HG03432 (cell line): Measurements from ENCODE around the gene ZNF552.
A peak's percentile ranks its signal among the peaks of the same experiment; 100 is the strongest.
"Not testable (repeated sequence)": the region's sequence is repeated elsewhere in the genome, so short reads cannot be mapped to it uniquely, and the experiment has no call there.

Source experiments
- ATAC-seq: cut with Tn5 transposase; IDR thresholded peaks from one replicate; pipeline ENCODE4 v1.9.1; 2021; ENCODE audit warnings: mild to moderate bottlenecking, moderate library complexity; ENCODE audit not compliant: unreplicated experiment

ZNF552 gene

GRCh38 chr19:57819475-57820148 is 4.9 kb upstream of the ZNF552 start:
- peak; percentile 82 for ATAC-seq

- no peak for ATAC-seq
Measured at GRCh38 chr19:57818378-57818777, 3.7 kb upstream of the ZNF552 start.

GRCh38 chr19:57817976-57818375 is 3.3 kb upstream of the ZNF552 start:
- no peak for ATAC-seq

GRCh38 chr19:57816652-57817051 is 1.9 kb upstream of the ZNF552 start:
- ATAC-seq: no peak

GRCh38 chr19:57815247-57816075 is 748 bp upstream of the ZNF552 start:
- ATAC-seq: no peak

- no peak for ATAC-seq
Measured at GRCh38 chr19:57813919-57814504, 701 bp downstream of the ZNF552 start.

- not testable (repeated sequence) for ATAC-seq
Measured at GRCh38 chr19:57812975-57813820, 1.5 kb downstream of the ZNF552 start.

- ATAC-seq: peak; percentile 36
Measured at GRCh38 chr19:57812226-57812625, 2.5 kb downstream of the ZNF552 start.

GRCh38 chr19:57810410-57811295 is 4.1 kb downstream of the ZNF552 start:
- ATAC-seq: not testable (repeated sequence)

GRCh38 chr19:57807541-57807940 is 7.2 kb downstream of the ZNF552 start:
- no peak for ATAC-seq

GRCh38 chr19:57803594-57804325 is 11.0 kb downstream of the ZNF552 start:
- no peak for ATAC-seq

- no peak for ATAC-seq
Measured at GRCh38 chr19:57803265-57803593, 11.5 kb downstream of the ZNF552 start.

GRCh38 chr19:57802269-57802668 is 12.4 kb downstream of the ZNF552 start:
- ATAC-seq: peak; percentile 49

GRCh38 chr19:57800696-57801095 is 14.0 kb downstream of the ZNF552 start:
- no peak for ATAC-seq

- ATAC-seq: not testable (repeated sequence)
Measured at GRCh38 chr19:57796580-57796979, 18.1 kb downstream of the ZNF552 start.

- no peak for ATAC-seq
Measured at GRCh38 chr19:57789288-57789687, 25.4 kb downstream of the ZNF552 start.

GRCh38 chr19:57788114-57788692 is 26.5 kb downstream of the ZNF552 start:
- ATAC-seq: no peak

- no peak for ATAC-seq
Measured at GRCh38 chr19:57786906-57787305, 27.8 kb downstream of the ZNF552 start.

- ATAC-seq: no peak
Measured at GRCh38 chr19:57786286-57786685, 28.4 kb downstream of the ZNF552 start.
